Motor neuron (in vitro differentiated cells): ENCODE measurements around the gene SDHAF1. TPM values are rescaled to one million over a fixed set of nuclear protein-coding genes. Genes with fewer than 3 reads are reported as not detected.

Source experiments
- ATAC-seq, 8 experiments: fragments of 200-7000 bp; cut with Tn5 transposase; replicated peaks in 6 of 8; 2 replicates each; pipeline ENCODE4 v1.8.0; 2021; ENCODE audit warnings: mild to moderate bottlenecking in 8 of 8, moderate library complexity in 8 of 8
- H3K27ac ChIP-seq, 2 donors: fragments of 250-450 bp; sonication (Bioruptor Pico); 2 replicates each; pipeline ENCODE4 v1.9.0; 2021; ENCODE audit warnings: antibody characterized with exemption in 2 of 2, mild to moderate bottlenecking in 2 of 2, moderate library complexity in 1 of 2
- H3K4me1 ChIP-seq, 2 donors: fragments of 250-450 bp; sonication (Bioruptor Pico); replicated peaks in 1 of 2; 2 replicates each; pipeline ENCODE4 v1.6.1; 2021; ENCODE audit warnings: antibody characterized with exemption in 2 of 2, mild to moderate bottlenecking in 2 of 2, moderate library complexity in 1 of 2
- H3K4me3 ChIP-seq, 5 donors: fragments of 250-450 bp; sonication (Bioruptor Pico); 2 replicates each; pipeline ENCODE4 v1.9.0; 2021; ENCODE audit warnings: antibody characterized with exemption in 5 of 5, mild to moderate bottlenecking in 5 of 5, moderate library complexity in 4 of 5
- WGBS, 10 experiments: fragments of 450-650 bp; shearing (Covaris generic); methylation state at CpG; one replicate each; pipeline ENCODE4 v1.0.0; 2022; 5-methylcytosine and 5-hydroxymethylcytosine counted together
- in situ Hi-C, 9 experiments: fragments of 400-800 bp; cut with MboI; loops; one replicate each; pipeline ENCODE4 v1.15.0; 2021; ENCODE audit warnings: low sequenced_read_pairs in 9 of 9, low pct_unique_long_range_greater_than_20kb in 2 of 9; ENCODE audit not compliant: unreplicated experiment in 9 of 9
- total RNA-seq, 8 experiments: library from RNA; unstranded; fragments of 300-600 nt; gene quantifications; 2 replicates each; pipeline versions ENCODE4 v1.2.3 to v1.2.4, GENCODE V29; 2022

SDHAF1 gene
- total RNA-seq, 8 experiments from 2014 or later = 10.6 to 23.5 (median 18.1) TPM

- H3K27ac ChIP-seq = peak overlapping the region in 1 of 2 donors; percentile 34
- in situ Hi-C loops = no loop called here
- 0 to 100% (median 49%) methylated on average over 1 to 4 of the region's 15 CpGs; no CpG with 5 or more reads in 4 of the 10 experiments for WGBS, 10 experiments
Observed at GRCh38 chr19:36013280-36014011, 18.5 kb downstream of the SDHAF1 start.

GRCh38 chr19:36014012-36014924 lies 19.3 kb downstream of the SDHAF1 start, which contains the start of gene ALKBH6:
TSS of gene ALKBH6 (minus strand) at chr19:36014213. CDS start at chr19:36013397, 816 bp downstream.
- peak; percentile 92 to 98 (median 97) for ATAC-seq
- H3K4me3 ChIP-seq = peak within 1 kb of the TSS; percentile 70 to 95 (median 88)
- peak within 1 kb of the TSS in 1 of 2 donors; percentile 34 for H3K27ac ChIP-seq
- 0 to 10% (median 0%) methylated on average over 1 to 5 of the region's 42 CpGs; no CpG with 5 or more reads in 4 of the 10 experiments for WGBS, 10 experiments
- in situ Hi-C loops = no loop called here
- H3K4me1 ChIP-seq = peaks cover 7% of the 10 kb centered on the region in 2 donors

More at GRCh38 chr19:36013280-36014011, 18.5 kb downstream of the SDHAF1 start:
- no peak for ATAC-seq
- Histone ChIP-seq H3K4me1 (peaks cover 10 to 13% of the 10 kb centered on the region in 2 donors), H3K4me3 (peak overlapping the region; percentile 70 to 95 (median 88))

- no peak overlapping the region for H3K27ac ChIP-seq
- in situ Hi-C loops = no loop called here
- WGBS, 10 experiments = 60 to 100% (median 86%) methylated on average over 1 to 16 of the region's 22 CpGs; no CpG with 5 or more reads in 3 of the 10 experiments
- no peak overlapping the region for H3K4me3 ChIP-seq
- peaks cover 0 to 4% of the 10 kb centered on the region in 2 donors for H3K4me1 ChIP-seq
- no peak for ATAC-seq
Observed at GRCh38 chr19:36019061-36019670, 24.2 kb downstream of the SDHAF1 start.

GRCh38 chr19:36023432-36023831 lies 28.4 kb downstream of the SDHAF1 start:
- WGBS, 10 experiments = 80 to 100% (median 93%) methylated on average over 1 to 4 of the region's 5 CpGs; no CpG with 5 or more reads in 4 of the 10 experiments
- no peaks in the 10 kb centered on the region for H3K4me1 ChIP-seq
- no peak overlapping the region for H3K4me3 ChIP-seq
- no peak for ATAC-seq
- in situ Hi-C loops = no loop called here
- no peak overlapping the region for H3K27ac ChIP-seq

GRCh38 chr19:36025541-36025940 lies 30.6 kb downstream of the SDHAF1 start:
- Histone ChIP-seq H3K4me3 (no peak overlapping the region), H3K27ac (no peak overlapping the region), H3K4me1 (no peaks in the 10 kb centered on the region)
- no CpG with 5 or more reads among the region's 1 CpG for WGBS, 10 experiments
- in situ Hi-C loops = no loop called here
- no peak for ATAC-seq

GRCh38 chr19:36026091-36026876 lies 31.3 kb downstream of the SDHAF1 start:
- WGBS, 10 experiments = 93 to 100% (median 100%) methylated on average over 1 to 22 of the region's 49 CpGs; no CpG with 5 or more reads in 4 of the 10 experiments
- H3K4me3 ChIP-seq = no peak overlapping the region
- H3K27ac ChIP-seq = no peak overlapping the region
- H3K4me1 ChIP-seq = peaks cover under 1 to 3% of the 10 kb centered on the region in 2 donors
- peak in 3 of 8 experiments; percentile 12 to 25 (median 25) for ATAC-seq
- in situ Hi-C loops = no loop called here

- in situ Hi-C loops = no loop called here
- H3K4me1 ChIP-seq = peaks cover 5% of the 10 kb centered on the region in 2 donors
- no peak for ATAC-seq
- 80 to 100% (median 92%) methylated on average over 1 to 5 of the region's 6 CpGs; no CpG with 5 or more reads in 4 of the 10 experiments for WGBS, 10 experiments
- H3K4me3 ChIP-seq = no peak overlapping the region
- no peak overlapping the region for H3K27ac ChIP-seq
Observed at GRCh38 chr19:36027696-36028095, 32.7 kb downstream of the SDHAF1 start.

- Histone ChIP-seq H3K4me1 (peaks cover 10% of the 10 kb centered on the region in 2 donors), H3K27ac (no peak overlapping the region), H3K4me3 (no peak overlapping the region)
- 62 to 100% (median 77%) methylated on average over 2 to 5 of the region's 10 CpGs; no CpG with 5 or more reads in 2 of the 10 experiments for WGBS, 10 experiments
- no peak for ATAC-seq
- in situ Hi-C loops = no loop called here
Observed at GRCh38 chr19:36028313-36029041, 33.5 kb downstream of the SDHAF1 start.

GRCh38 chr19:36030264-36031148 lies 35.5 kb downstream of the SDHAF1 start:
- 85 to 100% (median 97%) methylated on average over 2 to 8 of the region's 8 CpGs for WGBS, 10 experiments
- in situ Hi-C loops = no loop called here
- peak in 1 of 8 experiments; percentile 40 for ATAC-seq

GRCh38 chr19:36031308-36031707 lies 36.3 kb downstream of the SDHAF1 start:
- H3K4me3 ChIP-seq = peak overlapping the region in 1 of 5 donors; percentile 50
- H3K4me1 ChIP-seq = peaks cover 10% of the 10 kb centered on the region in 2 donors
- in situ Hi-C loops = no loop called here
- no peak overlapping the region for H3K27ac ChIP-seq
- 61 to 100% (median 96%) methylated on average over 1 to 6 of the region's 6 CpGs; no CpG with 5 or more reads in 1 of the 10 experiments for WGBS, 10 experiments
- ATAC-seq = no peak

More at GRCh38 chr19:36030264-36031148, 35.5 kb downstream of the SDHAF1 start:
- Histone ChIP-seq H3K27ac (no peak overlapping the region), H3K4me3 (no peak overlapping the region), H3K4me1 (peaks cover 10% of the 10 kb centered on the region in 2 donors)
